Measurements from ENCODE around the gene LMO7.
"Not testable (repeated sequence)": the region's sequence is repeated elsewhere in the genome, so short reads cannot be mapped to it uniquely, and the experiment has no call there.

LMO7 gene

GRCh38 chr13:75725736-75726135 is 89.6 kb downstream of the LMO7 start:
- no peak for DNase-seq (ENCODE audit: low read depth)
- no peak for TF ChIP-seq CTCF (conservative IDR thresholded peaks at IDR 0.05; ENCODE audit: control insufficient read depth, insufficient read depth, low read depth, low read length)
- H3K4me3 ChIP-seq (ENCODE audit: control insufficient read depth, low read depth, low read length): no peak overlapping the region

- no peak for TF ChIP-seq CTCF (conservative IDR thresholded peaks at IDR 0.05; ENCODE audit: control insufficient read depth, insufficient read depth, low read depth, low read length)
- no peak overlapping the region for H3K4me3 ChIP-seq (ENCODE audit: control insufficient read depth, low read depth, low read length)
- no peak for DNase-seq (ENCODE audit: low read depth)
These were observed 90.2 kb downstream of the LMO7 start for GRCh38 chr13:75726306-75726705.

- DNase-seq (ENCODE audit: low read depth): not testable (repeated sequence)
These were observed 97.0 kb downstream of the LMO7 start for GRCh38 chr13:75733113-75733512.

GRCh38 chr13:75736173-75736572 is 100.0 kb downstream of the LMO7 start:
- no peak overlapping the region for H3K4me3 ChIP-seq (ENCODE audit: control insufficient read depth, low read depth, low read length)
- no peak for TF ChIP-seq CTCF (conservative IDR thresholded peaks at IDR 0.05; ENCODE audit: control insufficient read depth, insufficient read depth, low read depth, low read length)
- DNase-seq (ENCODE audit: low read depth): no peak

More at GRCh38 chr13:75733113-75733512, 97.0 kb downstream of the LMO7 start:
- H3K4me3 ChIP-seq (ENCODE audit: control insufficient read depth, low read depth, low read length): not testable (repeated sequence)

- no peak for DNase-seq (ENCODE audit: low read depth)
- TF ChIP-seq CTCF (conservative IDR thresholded peaks at IDR 0.05; ENCODE audit: control insufficient read depth, insufficient read depth, low read depth, low read length): no peak
- no peak overlapping the region for H3K4me3 ChIP-seq (ENCODE audit: control insufficient read depth, low read depth, low read length)
These were observed 102.7 kb downstream of the LMO7 start for GRCh38 chr13:75738841-75739240.

GRCh38 chr13:75739244-75739868 is 103.2 kb downstream of the LMO7 start:
- DNase-seq (ENCODE audit: low read depth): peak; percentile 26
- H3K4me3 ChIP-seq (ENCODE audit: control insufficient read depth, low read depth, low read length): no peak overlapping the region
- TF ChIP-seq CTCF (conservative IDR thresholded peaks at IDR 0.05; ENCODE audit: control insufficient read depth, insufficient read depth, low read depth, low read length): no peak

GRCh38 chr13:75740031-75740430 is 103.9 kb downstream of the LMO7 start:
- no peak for TF ChIP-seq CTCF (conservative IDR thresholded peaks at IDR 0.05; ENCODE audit: control insufficient read depth, insufficient read depth, low read depth, low read length)
- no peak overlapping the region for H3K4me3 ChIP-seq (ENCODE audit: control insufficient read depth, low read depth, low read length)
- peak; percentile 26 for DNase-seq (ENCODE audit: low read depth)

GRCh38 chr13:75743072-75743471 is 106.9 kb downstream of the LMO7 start:
- DNase-seq (ENCODE audit: low read depth); H3K4me3 ChIP-seq (ENCODE audit: control insufficient read depth, low read depth, low read length): not testable (repeated sequence)
